BJ (cell line): ENCODE results near the gene C17orf67. TPM values are rescaled to one million over a fixed set of nuclear protein-coding genes. Genes with fewer than 3 reads are reported as not detected.

ENCODE experiments used
- CTCF ChIA-PET: fragments of 350-600 bp; formaldehyde crosslinking; extraction: SDS; loops from one replicate; lab custom pipeline; 2021; ENCODE audit warnings: antibody characterized with exemption, inconsistent platforms; lab: Yijun Ruan, JAX
- POLR2A ChIA-PET: fragments of 300-600 bp; sonication (Branson Sonifier 250); formaldehyde crosslinking; extraction: SDS; loops from one replicate; lab custom pipeline; 2021; ENCODE audit warnings: antibody characterized with exemption; lab: Charles Lee
- DNase-seq: peaks from one replicate; pipeline ENCODE4 v3.0.0-alpha.2; 2011; ENCODE audit warnings: low read depth
- H3K27me3 ChIP-seq: 2 replicates; pipeline ENCODE4 v1.6.0; 2011; ENCODE audit warnings: low read length; ENCODE audit not compliant: control insufficient read depth, insufficient read depth
- H3K36me3 ChIP-seq: 2 replicates; pipeline ENCODE4 v1.5.1; 2011; ENCODE audit warnings: low read length; ENCODE audit not compliant: control insufficient read depth, insufficient read depth
- H3K4me3 ChIP-seq: 2 replicates; pipeline ENCODE4 v1.5.1; 2011; ENCODE audit warnings: low read depth, mild to moderate bottlenecking, control low read depth, low read length
- polyA plus RNA-seq: library from polyadenylated mRNA; depleted of rRNA; stranded (reverse); fragments of >200 nt; gene quantifications from 2 replicates; pipeline ENCODE4 v1.2.3, GENCODE V29; 2011
- TF ChIP-seq, protein P1 (sequence below): IDR thresholded peaks from 2 replicates; pipeline ENCODE4 v1.5.1; 2011; ENCODE audit warnings: low read depth, mild to moderate bottlenecking, control low read depth, inconsistent platforms, low read length, moderate library complexity; ENCODE audit not compliant: insufficient read depth

C17orf67 gene
- polyA plus RNA-seq, 1 experiment = 0.50 TPM

- peaks cover 3% of the 10 kb centered on the region; the same call in 1 of the 2 replicates for H3K27me3 ChIP-seq
- H3K4me3 ChIP-seq = no peak overlapping the region
- ChIA-PET CTCF (interaction anchor here (1.3 kb wide), 1 partner anchor 81 kb away, joined by 3 read pairs; no protein-coding TSS in a partner anchor), POLR2A (no interaction called here)
- TF ChIP-seq, protein P1, sequence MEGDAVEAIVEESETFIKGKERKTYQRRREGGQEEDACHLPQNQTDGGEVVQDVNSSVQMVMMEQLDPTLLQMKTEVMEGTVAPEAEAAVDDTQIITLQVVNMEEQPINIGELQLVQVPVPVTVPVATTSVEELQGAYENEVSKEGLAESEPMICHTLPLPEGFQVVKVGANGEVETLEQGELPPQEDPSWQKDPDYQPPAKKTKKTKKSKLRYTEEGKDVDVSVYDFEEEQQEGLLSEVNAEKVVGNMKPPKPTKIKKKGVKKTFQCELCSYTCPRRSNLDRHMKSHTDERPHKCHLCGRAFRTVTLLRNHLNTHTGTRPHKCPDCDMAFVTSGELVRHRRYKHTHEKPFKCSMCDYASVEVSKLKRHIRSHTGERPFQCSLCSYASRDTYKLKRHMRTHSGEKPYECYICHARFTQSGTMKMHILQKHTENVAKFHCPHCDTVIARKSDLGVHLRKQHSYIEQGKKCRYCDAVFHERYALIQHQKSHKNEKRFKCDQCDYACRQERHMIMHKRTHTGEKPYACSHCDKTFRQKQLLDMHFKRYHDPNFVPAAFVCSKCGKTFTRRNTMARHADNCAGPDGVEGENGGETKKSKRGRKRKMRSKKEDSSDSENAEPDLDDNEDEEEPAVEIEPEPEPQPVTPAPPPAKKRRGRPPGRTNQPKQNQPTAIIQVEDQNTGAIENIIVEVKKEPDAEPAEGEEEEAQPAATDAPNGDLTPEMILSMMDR = no peak
- DNase-seq = no peak
- no peaks in the 10 kb centered on the region for H3K36me3 ChIP-seq
Observed at GRCh38 chr17:56796536-56796935, 37.2 kb downstream of the C17orf67 start.

DNA sequence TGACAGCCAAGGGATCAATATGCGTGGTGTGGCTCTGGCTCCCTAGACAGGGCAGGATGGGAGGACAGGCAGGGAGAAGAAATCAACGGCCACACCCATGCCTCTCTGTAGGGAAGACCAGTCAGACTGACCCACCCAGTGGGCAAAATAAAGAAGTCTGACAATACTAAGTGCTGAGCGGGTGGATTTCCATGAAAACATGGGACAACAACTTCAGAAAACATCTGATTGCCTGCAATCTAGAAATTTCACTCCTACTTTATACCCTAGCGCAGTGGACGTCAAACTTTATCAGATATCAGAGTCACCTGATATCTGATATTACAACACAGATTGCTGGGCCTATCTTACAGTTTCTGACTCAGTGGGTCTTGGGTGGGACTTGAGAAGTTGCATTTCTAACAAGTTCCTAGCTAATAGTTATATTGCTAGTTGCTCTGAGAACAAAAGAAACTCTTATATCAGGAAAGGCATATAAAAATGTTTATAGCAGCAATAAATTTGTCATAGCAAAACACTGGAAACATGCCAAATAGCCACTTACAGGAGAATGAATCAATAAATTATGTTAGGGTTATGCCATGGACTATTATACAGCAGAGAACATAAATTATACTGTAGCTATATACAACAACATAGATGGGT lies 38.4 kb downstream of the C17orf67 start:
- TF ChIP-seq, protein P1 = no peak

DNA sequence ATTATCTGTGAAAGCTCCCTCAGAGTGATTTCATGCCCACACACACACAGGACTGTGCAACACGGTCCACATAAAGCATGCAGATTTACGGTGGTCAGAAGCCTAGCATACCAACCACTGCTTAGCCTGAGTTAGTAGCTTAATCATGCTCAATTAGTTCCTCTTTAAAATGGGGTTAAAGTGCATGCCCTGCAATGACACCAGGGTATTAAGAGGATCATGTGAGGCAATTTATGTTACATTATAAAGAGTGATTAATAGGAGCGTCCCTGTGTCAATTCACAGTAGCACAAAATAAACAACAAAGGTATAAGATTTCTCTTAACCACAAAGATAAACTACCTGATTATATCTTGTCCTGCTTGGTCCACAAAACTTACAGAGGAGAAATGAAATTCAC lies 39.8 kb downstream of the C17orf67 start:
- H3K36me3 ChIP-seq = no peaks in the 10 kb centered on the region
- ChIA-PET CTCF (interaction anchor here (0.8 to 0.9 kb wide), 2 partner anchors 9 to 26 kb away, joined by 3 read pairs; no protein-coding TSS in a partner anchor), POLR2A (no interaction called here)
- no peak overlapping the region for H3K4me3 ChIP-seq
- peaks cover 5% of the 10 kb centered on the region for H3K27me3 ChIP-seq
- TF ChIP-seq, protein P1 = no peak
- DNase-seq = no peak

More for the DNA sequence above, 38.4 kb downstream of the C17orf67 start:
- H3K27me3 ChIP-seq = peaks cover 2% of the 10 kb centered on the region; the same call in 1 of the 2 replicates
- POLR2A ChIA-PET = no interaction called here
- no peak overlapping the region for H3K4me3 ChIP-seq
- CTCF ChIA-PET = interaction anchor here (1.2 to 1.3 kb wide), 2 partner anchors 30 to 79 kb away, joined by 3 read pairs; no protein-coding TSS in a partner anchor
- no peaks in the 10 kb centered on the region for H3K36me3 ChIP-seq
- no peak for DNase-seq

GRCh38 chr17:56793531-56793930 lies 40.2 kb downstream of the C17orf67 start:
- H3K4me3 ChIP-seq = no peak overlapping the region
- no peaks in the 10 kb centered on the region for H3K36me3 ChIP-seq
- H3K27me3 ChIP-seq = peaks cover 5% of the 10 kb centered on the region
- TF ChIP-seq, protein P1 = no peak
- ChIA-PET POLR2A (no interaction called here), CTCF (interaction anchor here (0.8 to 0.9 kb wide), 2 partner anchors 9 to 27 kb away, joined by 3 read pairs; no protein-coding TSS in a partner anchor)
- no peak for DNase-seq

DNA sequence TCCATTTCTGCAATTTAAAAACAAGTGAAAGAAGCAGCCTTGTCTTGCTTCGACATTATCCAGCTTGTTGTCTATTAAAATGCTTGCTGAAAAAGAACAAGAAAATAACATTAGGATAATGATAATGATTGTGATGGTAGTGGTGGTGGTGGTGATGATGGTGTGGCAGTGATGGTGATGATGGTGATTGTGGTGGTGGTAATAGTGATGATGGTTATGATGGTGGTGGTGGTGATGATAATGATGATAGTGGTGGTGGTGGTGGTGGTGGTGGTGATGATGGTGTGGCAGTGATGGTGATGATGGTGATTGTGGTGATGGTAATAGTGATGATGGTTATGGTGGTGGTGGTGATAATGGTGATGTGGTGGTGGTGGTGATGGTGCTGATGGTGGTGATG lies 41.5 kb downstream of the C17orf67 start:
- Histone ChIP-seq H3K27me3 (peaks cover 5% of the 10 kb centered on the region), H3K4me3 (no peak overlapping the region), H3K36me3 (no peaks in the 10 kb centered on the region)
- TF ChIP-seq, protein P1 = no peak
- DNase-seq = no peak
- CTCF ChIA-PET = interaction anchor here (1.0 to 1.3 kb wide), 2 partner anchors 12 to 166 kb away, joined by 3 read pairs; no protein-coding TSS in a partner anchor
- POLR2A ChIA-PET = no interaction called here
